Stimulated activated CD8-positive, alpha-beta memory T cell treated with anti-CD3 and anti-CD28 coated beads, Interleukin-12 subunit alpha, Interleukin-12 subunit beta, amount 100 ng/mL, for 4 hours (primary cell): ENCODE data around the gene MOK.
"Not testable (repeated sequence)": the region's sequence is repeated elsewhere in the genome, so short reads cannot be mapped to it uniquely, and the experiment has no call there.

Experiments
- DNase-seq: peaks from one replicate; pipeline ENCODE4 v3.0.0-alpha.2; 2020; ENCODE audit warnings: low read depth

MOK gene, protein sequence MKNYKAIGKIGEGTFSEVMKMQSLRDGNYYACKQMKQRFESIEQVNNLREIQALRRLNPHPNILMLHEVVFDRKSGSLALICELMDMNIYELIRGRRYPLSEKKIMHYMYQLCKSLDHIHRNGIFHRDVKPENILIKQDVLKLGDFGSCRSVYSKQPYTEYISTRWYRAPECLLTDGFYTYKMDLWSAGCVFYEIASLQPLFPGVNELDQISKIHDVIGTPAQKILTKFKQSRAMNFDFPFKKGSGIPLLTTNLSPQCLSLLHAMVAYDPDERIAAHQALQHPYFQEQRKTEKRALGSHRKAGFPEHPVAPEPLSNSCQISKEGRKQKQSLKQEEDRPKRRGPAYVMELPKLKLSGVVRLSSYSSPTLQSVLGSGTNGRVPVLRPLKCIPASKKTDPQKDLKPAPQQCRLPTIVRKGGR

DNA sequence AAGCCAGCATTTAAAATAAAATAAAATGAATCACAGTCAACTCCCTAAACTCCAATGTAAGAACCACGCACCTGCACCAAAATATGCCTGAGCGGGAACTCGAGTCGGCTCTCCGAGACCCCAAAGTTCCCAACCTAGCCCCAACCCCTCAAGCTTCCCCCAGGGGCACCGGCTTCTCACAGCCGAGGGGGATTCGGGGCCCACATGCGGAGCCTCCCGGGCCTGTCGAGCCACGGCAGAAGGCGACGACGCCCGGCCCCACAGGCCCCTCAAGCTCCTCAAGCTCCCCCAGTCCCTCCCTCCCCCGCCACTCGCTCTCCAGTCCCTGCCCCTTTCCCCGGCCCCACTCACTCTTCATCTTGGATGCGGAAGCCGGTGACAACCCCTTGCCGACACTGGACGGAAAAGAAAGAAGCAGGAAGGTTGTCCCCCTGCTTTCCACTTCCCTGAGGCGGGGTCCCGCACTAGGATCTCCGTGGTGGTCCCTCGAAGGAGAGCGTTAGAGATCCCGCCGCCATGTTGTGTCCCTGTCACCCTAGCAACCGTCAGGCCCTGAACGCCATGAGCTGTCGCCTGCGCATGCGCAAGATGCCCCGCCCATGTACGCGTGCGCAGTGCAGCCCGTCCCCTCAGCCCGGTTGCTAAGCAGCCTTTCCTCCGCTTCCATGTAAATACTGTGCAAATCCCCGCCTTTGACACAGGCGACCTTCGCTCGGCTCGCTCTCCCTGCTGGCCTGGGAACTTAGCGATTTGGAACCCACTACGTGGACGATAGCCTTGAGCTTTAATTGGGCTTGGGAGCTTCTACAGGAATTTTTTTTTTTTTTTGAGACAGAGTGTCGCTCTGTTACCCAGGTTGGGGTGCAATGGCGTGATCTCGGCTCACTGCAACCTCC lies at the start of gene MOK:
MOK (minus strand) TSS at position 554 of the 896 bp plus-strand sequence; CDS start at position 358, 196 bp downstream.
- peak; percentile 96 for DNase-seq

DNA sequence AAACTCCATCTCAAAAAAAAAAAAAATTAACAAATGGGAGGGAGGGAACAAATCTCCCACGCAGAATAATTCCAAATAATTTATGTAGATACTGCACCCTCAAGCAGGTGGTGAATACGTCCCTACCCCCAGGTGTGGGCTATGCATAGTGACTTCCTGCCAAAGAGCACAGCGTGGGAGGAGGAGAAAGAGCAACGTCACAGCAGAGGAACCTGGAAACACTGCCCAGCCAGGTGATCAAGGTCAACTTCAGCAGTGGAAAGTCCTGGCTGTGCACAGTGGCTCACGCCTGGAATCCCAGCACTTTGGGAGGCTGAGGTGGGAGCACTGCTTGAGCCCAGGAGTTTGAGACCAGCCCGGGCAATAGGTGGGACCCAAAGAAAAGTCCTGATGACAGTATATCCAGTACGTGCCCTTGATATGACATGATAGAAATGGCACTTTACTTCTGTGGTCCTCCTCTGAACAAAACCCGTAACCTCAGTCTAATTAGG lies 48.2 kb upstream of the MOK start:
- no peak for DNase-seq

DNA sequence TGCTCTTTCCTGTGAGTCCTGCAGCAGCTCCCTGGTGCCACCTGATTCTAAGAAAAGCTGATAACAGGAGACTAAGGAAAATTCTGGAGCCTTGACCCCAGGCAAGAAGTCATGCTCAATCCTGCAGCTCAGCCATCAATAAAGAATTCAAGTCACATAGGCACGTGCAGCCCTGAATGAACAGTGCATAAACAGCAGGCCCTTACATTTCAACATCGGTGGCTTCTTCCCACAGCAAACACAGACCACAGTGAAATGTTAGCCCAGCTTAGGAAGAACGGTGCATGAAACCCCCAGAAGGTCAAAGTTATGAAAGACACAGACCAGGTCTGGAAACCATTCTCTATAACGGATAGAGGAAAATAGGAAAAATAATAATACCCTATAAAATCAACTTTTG lies 47.2 kb upstream of the MOK start:
- no peak for DNase-seq

DNA sequence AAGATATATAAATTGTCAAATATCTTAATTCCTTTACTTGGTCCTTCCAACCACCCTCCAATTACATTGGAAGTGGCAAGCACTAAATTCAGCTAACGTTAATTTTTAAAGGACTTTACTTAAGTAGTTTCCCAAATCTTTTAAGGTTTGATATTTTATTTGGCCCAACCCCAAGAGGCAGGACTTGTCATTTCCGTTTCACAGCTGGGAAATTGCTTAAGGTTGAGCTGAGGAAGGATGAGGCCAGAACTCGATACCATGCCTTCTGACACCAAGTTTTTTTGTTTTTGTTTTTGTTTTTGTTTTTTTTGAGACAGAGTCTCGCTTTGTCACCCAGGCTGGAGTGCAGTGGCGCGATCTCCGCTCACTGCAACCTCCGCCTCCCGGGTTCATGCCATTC lies 46.6 kb upstream of the MOK start:
- DNase-seq, result not testable (repeated sequence)

DNA sequence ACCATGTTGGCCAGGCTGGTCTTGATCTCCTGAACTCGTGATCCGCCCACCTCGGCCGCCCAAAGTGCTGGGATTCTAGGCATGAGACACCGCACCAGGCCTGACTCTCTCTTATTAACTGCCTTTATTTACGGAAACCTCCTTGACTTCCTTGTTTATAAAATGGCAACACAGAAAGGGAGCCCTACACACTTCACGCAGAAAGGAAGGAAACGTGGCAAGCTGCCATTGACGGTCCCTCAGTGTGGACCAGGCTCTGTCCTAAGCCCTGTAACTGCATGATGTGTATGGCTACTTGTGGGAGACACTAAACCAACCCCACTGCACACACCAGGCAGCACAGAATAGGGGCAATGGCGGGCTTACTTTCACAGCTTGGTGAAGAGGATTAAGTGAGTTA lies 46.1 kb upstream of the MOK start:
- no peak for DNase-seq

DNA sequence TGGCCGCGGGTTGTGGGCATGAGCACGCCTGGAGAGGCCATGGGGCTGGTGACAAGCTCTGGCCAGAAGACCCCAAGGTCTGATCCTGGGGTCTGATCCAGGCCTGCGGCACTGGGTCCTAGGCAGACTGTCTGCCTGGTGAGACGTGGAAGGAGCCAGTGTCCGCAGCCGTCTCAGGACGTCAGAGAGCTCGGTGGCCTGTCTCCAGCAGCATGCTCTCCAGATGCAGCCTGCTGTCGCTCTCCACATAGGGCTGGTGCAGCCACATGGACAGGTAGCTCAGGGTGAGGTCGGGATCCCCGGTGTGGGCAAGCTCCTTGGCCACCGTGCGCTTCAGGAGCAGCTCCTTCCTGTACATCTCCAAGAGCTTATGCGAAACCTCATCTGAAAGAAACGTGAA lies 43.4 kb upstream of the MOK start:
- DNase-seq, result no peak

DNA sequence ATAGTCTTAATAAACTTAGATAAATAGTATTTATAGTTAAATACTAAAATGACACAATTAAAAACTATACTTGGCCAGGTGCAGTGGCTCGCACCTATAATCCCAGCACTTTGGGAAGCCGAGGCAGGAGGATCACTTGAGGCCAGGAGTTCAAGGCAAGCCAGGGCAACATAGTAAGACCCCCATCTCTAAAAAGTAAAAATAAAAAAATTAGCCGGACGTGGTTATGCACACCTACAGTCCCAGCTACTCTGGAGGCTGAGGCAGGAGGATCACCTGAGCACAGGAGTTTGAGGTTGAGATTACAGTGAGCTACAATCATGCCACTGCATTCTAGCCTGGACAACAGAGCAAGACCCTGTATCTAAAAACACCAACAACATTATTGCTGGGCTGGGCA lies 41.7 kb upstream of the MOK start:
- no peak for DNase-seq

DNA sequence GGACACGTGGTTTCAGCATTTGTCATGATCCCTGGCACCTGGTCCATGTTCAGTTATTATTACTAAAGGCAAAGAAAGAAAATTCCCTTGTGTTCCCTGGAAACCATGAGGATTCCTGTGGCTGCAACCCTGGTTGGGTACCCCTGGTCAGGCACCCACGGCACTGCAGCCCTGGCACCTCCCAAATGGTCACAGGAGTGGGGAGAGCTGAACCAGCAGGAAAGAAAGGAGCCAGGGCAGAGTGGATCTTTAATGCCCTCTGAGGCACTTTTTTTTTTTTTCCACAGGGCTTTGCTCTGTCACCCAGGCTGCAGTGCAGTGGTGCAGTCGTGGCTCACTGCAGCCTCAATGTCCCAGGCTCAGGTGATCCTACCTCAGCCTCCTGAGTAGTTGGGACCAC lies 40.3 kb upstream of the MOK start:
- DNase-seq, result no peak

DNA sequence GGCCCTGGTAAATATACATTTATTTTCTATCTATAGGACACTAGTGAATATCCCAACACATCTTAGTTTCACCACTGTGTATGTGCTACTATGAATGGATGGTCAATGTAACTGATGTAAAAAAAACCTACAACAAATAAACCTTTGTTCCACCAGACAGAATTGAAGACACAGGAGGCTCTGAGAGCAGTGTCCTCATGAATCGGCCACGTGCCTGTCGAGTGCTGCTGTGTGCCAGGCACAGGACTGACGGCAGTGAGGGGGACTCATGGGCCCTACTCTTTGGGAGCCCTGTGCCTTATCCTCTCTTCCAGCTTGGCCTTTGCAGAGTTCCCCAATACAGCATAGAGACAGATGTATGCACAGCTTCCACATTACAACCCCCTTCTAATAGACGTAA lies 39.5 kb upstream of the MOK start:
- no peak for DNase-seq

DNA sequence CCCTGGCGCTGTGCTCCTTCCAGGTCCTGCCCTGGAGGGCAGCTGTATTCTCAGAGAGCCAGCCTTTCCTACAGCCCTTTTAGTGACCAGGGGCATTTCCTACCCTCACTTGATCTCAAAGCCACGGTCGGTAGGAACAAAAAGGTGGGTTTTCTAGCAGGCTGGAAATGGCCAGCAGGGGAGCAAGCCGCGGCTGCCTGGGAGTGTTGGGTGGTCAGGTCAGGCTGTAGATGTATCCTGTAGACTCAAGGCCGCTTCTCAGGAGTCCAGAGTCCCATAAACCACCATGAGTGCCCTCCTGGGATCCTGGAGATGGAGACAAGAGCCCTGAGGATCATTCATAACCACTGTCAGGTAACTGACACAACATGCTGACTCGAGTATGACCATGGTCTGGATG lies 39.1 kb upstream of the MOK start:
- DNase-seq, result no peak

DNA sequence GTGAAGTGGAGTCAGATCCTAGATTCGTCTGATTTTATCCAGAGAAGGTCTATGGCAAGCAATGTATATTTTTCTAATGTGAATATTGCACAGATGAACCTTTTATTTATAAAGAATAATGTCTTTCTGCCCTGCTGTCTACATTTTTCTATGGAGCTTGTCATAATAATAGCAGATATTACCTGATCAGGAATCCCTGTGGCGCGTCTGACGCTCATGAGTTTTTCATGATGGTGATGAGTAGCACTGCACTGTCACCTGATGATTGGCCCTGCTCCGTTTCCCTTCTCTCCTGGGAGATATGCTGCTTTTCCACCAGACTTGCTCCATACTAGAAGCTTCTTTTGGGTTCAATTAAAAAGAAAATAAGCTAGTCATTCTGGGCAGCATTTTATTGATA lies 37.3 kb upstream of the MOK start:
- no peak for DNase-seq

DNA sequence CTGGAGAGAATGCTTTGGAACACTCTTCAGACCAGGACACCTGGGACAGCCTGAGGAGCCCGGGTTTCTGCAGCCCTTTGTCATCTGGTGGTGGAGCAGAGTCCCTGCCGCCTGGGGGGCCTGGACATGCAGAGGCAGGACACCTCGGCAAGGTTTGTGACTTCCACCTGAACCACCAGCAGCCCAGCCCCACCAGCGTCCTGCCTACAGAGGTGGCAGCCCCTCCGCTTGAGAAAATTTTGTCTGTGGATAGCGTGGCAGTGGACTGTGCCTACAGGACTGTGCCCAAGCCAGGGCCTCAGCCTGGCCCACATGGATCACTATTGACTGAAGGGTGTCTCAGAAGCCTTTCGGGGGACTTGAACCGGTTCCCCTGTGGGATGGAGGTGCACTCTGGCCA lies 36.6 kb upstream of the MOK start:
- no peak for DNase-seq

DNA sequence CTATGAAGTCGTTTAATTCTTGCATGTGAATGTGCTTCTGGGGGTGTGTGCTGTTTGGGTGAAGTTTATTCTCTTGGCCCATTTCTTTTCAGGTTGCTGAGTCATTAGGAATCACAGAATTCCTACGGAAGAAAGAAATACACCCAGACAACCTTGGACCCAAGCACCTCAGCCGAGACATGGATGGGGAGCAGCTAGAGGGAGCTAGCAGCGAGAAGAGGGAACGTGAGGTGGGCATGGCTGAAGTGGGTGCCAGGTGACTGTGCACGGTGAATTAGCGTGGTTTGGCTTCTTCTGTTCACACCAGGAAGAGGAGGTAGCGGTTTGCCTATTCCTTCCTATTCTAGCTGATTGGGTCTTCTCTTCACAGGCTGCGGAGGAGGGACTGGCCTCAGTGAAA lies 33.8 kb upstream of the MOK start:
- no peak for DNase-seq

DNA sequence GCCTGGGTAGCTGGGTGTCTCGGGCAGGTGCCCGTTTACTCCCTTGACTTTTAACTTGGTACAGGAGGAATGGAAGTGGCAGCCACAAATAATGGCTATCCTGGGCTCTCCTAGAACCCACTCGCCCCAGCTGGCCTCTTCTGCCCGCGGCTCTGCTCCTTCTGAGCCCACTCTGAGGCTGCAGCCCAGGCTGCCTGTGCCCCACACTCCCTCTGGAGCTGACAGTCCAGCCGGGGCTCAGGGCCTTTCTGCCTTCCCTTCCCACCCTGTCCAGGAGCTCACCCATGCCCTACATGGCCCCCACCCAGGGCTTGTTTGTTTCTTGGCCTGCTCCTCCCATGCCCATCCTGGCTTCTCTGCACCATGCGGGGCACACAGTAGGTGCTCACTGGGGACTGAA lies 30.2 kb upstream of the MOK start:
- no peak for DNase-seq

DNA sequence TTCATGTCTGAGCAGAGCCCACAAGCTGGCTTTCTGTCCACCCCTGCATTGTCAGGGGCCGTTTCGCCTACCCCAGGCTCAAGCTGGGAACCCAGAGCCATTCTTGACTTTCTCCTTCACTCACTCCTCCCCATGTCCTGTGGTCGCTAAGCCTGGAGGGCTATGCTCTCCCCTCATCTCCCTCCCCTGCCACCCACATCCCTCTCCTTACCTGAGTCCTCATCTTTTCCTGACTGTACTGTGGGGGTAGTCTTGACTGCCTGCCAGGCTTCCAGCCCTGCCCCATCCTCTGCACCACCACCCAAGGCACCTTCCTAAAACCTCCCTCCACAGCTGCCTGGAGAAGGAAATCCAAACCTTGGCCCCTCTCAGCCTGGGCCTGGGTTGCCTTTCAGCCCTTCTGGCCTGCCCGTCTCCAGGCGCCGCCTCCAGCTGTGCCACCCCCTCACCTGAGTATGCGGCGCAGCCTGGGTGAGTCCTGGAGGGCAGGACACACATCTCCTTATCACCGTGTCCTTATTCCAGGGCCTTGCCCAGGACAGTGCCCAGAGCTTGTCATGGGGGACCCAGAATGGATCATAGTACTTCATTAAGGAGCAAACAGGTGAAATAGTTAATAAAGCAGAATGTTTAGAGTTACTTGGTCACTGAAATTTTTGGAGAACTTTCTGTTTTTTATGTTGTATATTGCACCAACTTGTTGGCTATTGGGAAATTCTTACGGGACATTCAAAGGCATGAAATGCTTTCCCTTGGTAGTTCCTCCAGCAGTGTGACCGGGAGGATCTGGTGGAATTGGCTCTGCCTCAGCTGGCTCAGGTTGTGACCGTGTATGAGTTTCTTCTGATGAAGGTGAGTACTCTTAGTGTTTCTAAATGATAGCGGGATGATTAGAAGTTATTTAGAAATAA lies 29.1 kb upstream of the MOK start:
- DNase-seq, result no peak

DNA sequence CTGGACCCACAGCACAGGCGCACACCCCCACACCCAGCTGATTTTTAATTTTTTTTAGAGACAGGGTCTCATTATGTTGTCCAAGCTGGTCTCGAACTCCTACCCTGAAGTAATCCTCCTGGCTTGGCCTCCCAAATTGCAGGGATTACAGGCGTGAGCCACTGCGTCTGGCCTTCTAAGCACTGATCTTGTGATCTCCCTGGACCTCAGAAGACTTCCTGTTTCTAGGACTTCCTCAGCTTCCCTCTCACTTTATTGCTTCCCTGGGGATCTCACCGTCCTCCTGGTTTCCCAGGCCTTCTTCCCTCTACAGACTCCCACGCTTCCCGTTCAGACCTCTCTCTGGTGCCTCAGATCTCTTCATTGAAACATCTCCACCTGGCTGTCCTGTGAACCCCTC lies 28.4 kb upstream of the MOK start:
- no peak for DNase-seq

DNA sequence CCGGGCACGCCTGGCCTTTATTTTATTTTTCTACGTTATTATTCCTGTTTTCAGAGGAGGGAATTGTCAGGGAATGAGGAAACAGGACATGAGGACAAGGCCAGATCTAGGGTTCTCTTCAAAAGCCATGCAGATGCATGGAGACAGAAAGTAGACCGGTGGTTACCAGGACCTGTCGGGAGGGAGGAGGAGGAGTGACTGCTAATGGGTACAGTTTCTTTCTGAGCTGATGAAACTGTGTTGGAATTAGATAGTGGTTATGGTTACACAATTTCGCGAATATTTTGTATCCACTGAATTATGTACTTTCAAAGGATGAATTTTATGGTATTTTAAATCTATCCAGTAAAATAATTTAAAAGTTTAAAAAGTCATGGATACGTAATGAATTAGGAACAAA lies 25.8 kb upstream of the MOK start:
- DNase-seq, result no peak

DNA sequence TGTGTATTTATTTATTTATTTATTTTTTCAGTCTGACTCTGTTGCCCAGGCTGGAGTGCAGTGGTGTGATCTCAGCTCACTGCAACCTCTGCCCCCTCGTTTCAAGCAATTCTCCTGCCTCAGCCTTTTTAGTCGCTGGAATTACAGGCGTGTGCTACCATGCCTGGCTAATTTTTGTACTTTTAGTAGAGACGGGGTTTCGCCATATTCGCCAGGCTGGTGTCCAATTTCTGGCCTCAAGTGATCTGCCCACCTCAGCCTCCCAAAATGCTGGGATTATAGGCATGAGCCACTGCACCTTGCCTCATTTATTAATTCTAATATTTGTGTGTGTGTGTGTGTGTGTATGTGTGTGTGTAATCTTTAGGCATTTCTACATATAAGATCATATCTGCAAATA lies 24.4 kb upstream of the MOK start:
- not testable (repeated sequence) for DNase-seq

DNA sequence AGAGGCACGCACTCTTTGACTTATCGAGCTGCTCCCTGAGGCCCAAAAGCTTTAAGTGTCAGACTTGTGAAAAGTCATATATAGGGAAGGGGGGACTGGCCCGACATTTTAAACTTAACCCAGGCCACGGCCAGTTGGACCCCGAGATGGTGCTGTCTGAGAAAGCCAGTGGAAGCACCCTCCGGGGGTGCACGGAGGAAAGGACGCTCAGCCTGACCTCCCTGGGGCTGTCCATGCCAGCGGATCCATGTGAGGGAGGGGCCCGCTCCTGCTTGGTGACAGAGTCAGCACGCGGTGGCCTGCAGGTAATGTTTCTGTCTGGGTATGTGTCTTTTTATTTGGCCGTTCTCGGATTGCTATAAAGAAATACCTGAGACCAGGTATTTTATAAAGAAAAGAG lies 21.6 kb upstream of the MOK start:
- no peak for DNase-seq

DNA sequence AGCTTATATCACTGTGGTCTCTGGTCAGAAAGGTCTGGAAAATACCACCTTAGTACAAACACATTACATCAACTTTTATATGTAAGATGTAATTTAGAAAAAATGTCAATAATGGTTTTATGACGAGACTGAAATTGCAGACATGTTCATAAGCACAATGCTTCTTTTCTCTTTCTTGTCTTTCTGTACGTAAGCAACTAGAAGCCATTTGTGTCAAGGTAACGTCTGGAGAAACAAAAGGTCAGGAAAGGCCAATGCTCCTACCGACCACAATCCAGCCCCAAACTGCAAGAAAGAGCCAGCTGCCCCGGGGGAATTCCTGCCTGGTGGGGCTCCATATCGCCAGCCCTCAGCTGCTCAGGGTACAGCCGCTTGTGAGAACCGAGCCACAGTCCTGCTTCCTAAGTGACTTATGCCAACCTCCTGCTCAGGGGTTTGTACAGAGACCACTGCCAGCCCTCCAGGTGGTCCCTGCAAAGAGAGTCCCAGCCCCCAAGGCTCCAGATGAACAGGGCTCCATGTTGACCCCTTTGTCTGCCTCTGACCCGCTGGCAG lies 20.9 kb upstream of the MOK start:
- DNase-seq, result no peak

DNA sequence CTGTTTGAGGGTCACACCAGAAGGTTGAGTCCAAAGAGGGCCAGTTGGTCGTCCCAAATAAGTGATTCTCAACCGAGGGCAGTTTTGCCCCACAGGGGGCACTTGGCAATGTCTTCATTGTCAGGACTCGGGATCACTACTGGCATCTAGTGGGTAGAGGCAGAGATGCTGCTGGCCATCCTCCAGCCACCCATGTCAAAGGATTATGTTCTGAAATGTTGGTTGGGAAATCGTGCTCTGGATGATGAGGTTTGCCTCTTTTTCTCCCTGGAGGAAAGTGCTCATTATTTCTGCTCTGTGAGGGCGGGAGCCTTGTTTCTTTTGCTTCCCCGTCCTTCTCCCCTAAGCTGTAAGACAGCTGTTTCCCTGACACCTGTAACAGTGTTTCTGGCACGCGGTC lies 18.1 kb upstream of the MOK start:
- no peak for DNase-seq
